Measurements from ENCODE around the gene IFNA8.
"Not testable (repeated sequence)": the region's sequence is repeated elsewhere in the genome, so short reads cannot be mapped to it uniquely, and the experiment has no call there.

IFNA8 gene

GRCh38 chr9:21408817-21409216, at the start of gene IFNA8:
Gene IFNA8 (plus strand): TSS chr9:21409117. CDS start chr9:21409177, 60 bp downstream.
- in situ Hi-C loops (cut with MboI; ENCODE audit: low sequenced_read_pairs) = no loop called here

- in situ Hi-C loops (cut with MboI; ENCODE audit: low sequenced_read_pairs) = no loop called here
Measured at GRCh38 chr9:21362287-21362686, 46.6 kb upstream of the IFNA8 start.

GRCh38 chr9:21367169-21367568, 41.7 kb upstream of the IFNA8 start:
- in situ Hi-C loops (cut with MboI; ENCODE audit: low sequenced_read_pairs) = not testable (repeated sequence)

GRCh38 chr9:21367957-21368356, 41.0 kb upstream of the IFNA8 start, which contains the start of gene IFNA13:
Gene IFNA13 (minus strand): TSS chr9:21368057. CDS start chr9:21368010, 47 bp downstream.
- in situ Hi-C loops (cut with MboI; ENCODE audit: low sequenced_read_pairs) = no loop called here

GRCh38 chr9:21371467-21371866, 37.5 kb upstream of the IFNA8 start:
- in situ Hi-C loops (cut with MboI; ENCODE audit: low sequenced_read_pairs) = not testable (repeated sequence)

- in situ Hi-C loops (cut with MboI; ENCODE audit: low sequenced_read_pairs) = no loop called here
Measured at GRCh38 chr9:21381448-21382339, 27.2 kb upstream of the IFNA8 start.

- in situ Hi-C loops (cut with MboI; ENCODE audit: low sequenced_read_pairs) = no loop called here
Measured at GRCh38 chr9:21383627-21384026, 25.3 kb upstream of the IFNA8 start.

GRCh38 chr9:21385131-21385670, 23.7 kb upstream of the IFNA8 start, which contains the start of gene IFNA2:
Gene IFNA2 (minus strand): TSS chr9:21385398. CDS start chr9:21385329, 69 bp downstream.
- in situ Hi-C loops (cut with MboI; ENCODE audit: low sequenced_read_pairs) = no loop called here

- in situ Hi-C loops (cut with MboI; ENCODE audit: low sequenced_read_pairs) = no loop called here
Measured at GRCh38 chr9:21392270-21392669, 16.6 kb upstream of the IFNA8 start.

- in situ Hi-C loops (cut with MboI; ENCODE audit: low sequenced_read_pairs) = no loop called here
Measured at GRCh38 chr9:21395778-21396717, 12.9 kb upstream of the IFNA8 start.

GRCh38 chr9:21398955-21399489, 9.9 kb upstream of the IFNA8 start:
- in situ Hi-C loops (cut with MboI; ENCODE audit: low sequenced_read_pairs) = no loop called here

- in situ Hi-C loops (cut with MboI; ENCODE audit: low sequenced_read_pairs) = no loop called here
Measured at GRCh38 chr9:21399956-21400355, 9.0 kb upstream of the IFNA8 start.

- in situ Hi-C loops (cut with MboI; ENCODE audit: low sequenced_read_pairs) = no loop called here
Measured at GRCh38 chr9:21402386-21403251, 6.3 kb upstream of the IFNA8 start.

- in situ Hi-C loops (cut with MboI; ENCODE audit: low sequenced_read_pairs) = no loop called here
Measured at GRCh38 chr9:21404146-21404545, 4.8 kb upstream of the IFNA8 start.

GRCh38 chr9:21412107-21412506, 3.2 kb downstream of the IFNA8 start:
- in situ Hi-C loops (cut with MboI; ENCODE audit: low sequenced_read_pairs) = no loop called here

GRCh38 chr9:21413151-21413550, 4.2 kb downstream of the IFNA8 start:
- in situ Hi-C loops (cut with MboI; ENCODE audit: low sequenced_read_pairs) = no loop called here

- in situ Hi-C loops (cut with MboI; ENCODE audit: low sequenced_read_pairs) = no loop called here
Measured at GRCh38 chr9:21413624-21414023, 4.7 kb downstream of the IFNA8 start.

- in situ Hi-C loops (cut with MboI; ENCODE audit: low sequenced_read_pairs) = no loop called here
Measured at GRCh38 chr9:21414220-21414940, 5.5 kb downstream of the IFNA8 start.

Data from HL-60/S4 (cell line).